AG09309 (cell line): ENCODE results near the gene TGFBI.

ENCODE experiments used
- DNase-seq: peaks from one replicate; pipeline ENCODE4 v3.0.0-alpha.2; 2010; ENCODE audit warnings: low read depth
- H3K4me3 ChIP-seq: 2 replicates; pipeline ENCODE4 v1.5.1; 2011; ENCODE audit warnings: mild to moderate bottlenecking, low read depth, low read length, moderate library complexity; ENCODE audit not compliant: control insufficient read depth
- CTCF ChIP-seq: IDR thresholded peaks from 2 replicates; pipeline ENCODE4 v1.5.1; 2011; ENCODE audit warnings: mild to moderate bottlenecking, low read depth, low read length, inconsistent platforms; ENCODE audit not compliant: insufficient read depth, control insufficient read depth; ENCODE audit errors: missing control alignments

TGFBI gene

GRCh38 chr5:136064510-136064909, 35.7 kb downstream of the TGFBI start:
- DNase-seq: no peak
- peak; percentile 27 for TF ChIP-seq CTCF

GRCh38 chr5:136065588-136065987, 36.8 kb downstream of the TGFBI start:
- H3K4me3 ChIP-seq: no peak overlapping the region
- no peak for TF ChIP-seq CTCF
- no peak for DNase-seq

More at GRCh38 chr5:136064510-136064909, 35.7 kb downstream of the TGFBI start:
- no peak overlapping the region for H3K4me3 ChIP-seq

GRCh38 chr5:136066661-136067271, 38.0 kb downstream of the TGFBI start:
- peak; percentile 67 for DNase-seq
- H3K4me3 ChIP-seq: no peak overlapping the region
- peak; percentile 46 for TF ChIP-seq CTCF

GRCh38 chr5:136067422-136067821, 38.6 kb downstream of the TGFBI start:
- no peak for TF ChIP-seq CTCF
- DNase-seq: no peak
- H3K4me3 ChIP-seq: no peak overlapping the region

- no peak for DNase-seq
- H3K4me3 ChIP-seq: no peak overlapping the region
- TF ChIP-seq CTCF: no peak
These were observed 41.9 kb downstream of the TGFBI start for GRCh38 chr5:136070486-136071285.

- no peak for TF ChIP-seq CTCF
- H3K4me3 ChIP-seq: no peak overlapping the region
These were observed 45.1 kb downstream of the TGFBI start for GRCh38 chr5:136073714-136074529.

More at GRCh38 chr5:136073714-136074529, 45.1 kb downstream of the TGFBI start:
- DNase-seq: no peak
